SKM-1 treated with dmso at 0.1 percent for 144 hours (cell line): ENCODE results near the gene METTL26.
"Not testable (repeated sequence)": the region's sequence is repeated elsewhere in the genome, so short reads cannot be mapped to it uniquely, and the experiment has no call there.

Experiments used
- DNase-seq: peaks from one replicate; lab custom pipeline; 2025; ENCODE audit not compliant: unreplicated experiment; lab: John Stamatoyannopoulos, UW

Gene METTL26

DNA sequence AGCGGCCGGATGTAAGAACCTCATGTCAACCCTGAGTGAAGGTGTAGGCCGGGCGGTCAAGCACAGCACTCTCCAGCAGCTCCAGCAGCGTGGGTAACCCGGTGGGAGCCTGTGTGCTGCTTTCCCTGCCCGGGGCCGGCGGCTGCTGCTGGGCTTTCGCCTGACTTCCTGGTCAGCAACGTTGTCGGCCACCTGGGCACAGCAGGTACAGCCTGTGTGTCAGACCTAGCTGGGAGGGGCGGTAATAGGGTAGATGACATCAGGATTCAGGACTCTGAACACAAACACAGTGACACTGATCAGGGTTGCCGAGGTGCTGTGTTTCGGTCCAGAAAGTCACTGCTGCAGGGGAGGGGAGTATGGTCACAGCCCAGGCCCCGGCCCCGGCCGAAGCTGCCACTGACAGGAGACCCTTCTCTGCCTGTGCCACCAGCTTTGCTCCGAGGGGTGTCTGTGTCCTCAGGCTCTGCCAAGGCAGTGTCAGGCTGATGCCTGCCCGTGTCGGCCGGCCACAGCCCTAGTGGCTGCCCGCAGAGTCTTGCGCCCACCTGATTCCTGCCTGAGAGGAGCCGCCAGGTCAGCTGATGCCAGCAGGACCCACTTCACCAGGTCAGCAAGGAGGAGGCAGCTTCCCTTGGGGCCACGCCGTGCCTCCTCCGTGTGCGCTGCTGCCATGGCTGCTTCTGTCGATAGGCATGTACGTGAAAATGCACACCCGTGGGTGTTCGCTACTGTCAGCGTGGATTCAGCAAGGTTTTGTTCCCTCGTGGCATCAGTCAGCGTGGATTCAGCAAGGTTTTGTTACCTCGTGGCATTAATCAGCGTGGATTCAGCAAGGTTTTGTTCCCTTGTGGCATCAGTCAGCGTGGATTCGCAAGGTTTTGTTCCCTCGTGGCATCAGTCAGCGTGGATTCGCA is 37.0 kb downstream of the METTL26 start:
- DNase-seq: no peak

DNA sequence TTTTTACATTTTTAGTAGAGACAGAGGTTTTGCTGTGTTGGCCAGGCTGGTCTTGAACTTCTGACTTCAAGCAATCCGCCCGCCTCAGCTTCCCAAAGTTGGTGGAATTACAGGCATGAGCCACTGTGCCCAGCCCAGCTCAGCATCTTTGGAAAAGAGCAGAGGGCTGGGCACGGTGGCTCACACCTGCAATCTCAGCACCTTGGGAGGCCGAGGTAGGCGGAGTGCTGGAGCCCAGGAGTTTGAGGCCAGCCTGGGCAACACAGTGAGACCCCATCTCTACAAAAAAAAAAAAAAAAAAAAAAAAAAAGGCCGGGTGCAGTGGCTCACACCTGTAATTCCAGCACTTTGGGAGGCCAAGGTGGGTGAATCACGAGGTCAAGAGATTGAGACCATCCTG is 38.5 kb downstream of the METTL26 start:
- not testable (repeated sequence) for DNase-seq

DNA sequence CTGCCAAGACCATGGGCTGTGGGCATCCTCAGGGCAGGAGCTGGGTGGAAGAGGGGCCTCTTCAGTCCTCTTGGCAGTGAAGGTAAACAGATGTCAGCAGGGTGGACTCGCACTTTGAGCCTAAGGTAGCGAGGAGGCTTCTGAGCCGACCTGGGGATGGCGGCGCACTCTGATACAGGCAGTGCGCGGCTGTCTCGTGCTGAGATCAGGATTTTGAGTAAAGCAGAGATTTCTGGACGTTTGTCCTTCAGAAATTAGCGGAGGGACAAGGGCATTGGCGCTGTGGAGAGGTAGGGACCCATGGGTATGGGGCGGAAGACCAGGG is 39.4 kb downstream of the METTL26 start:
- DNase-seq: no peak

DNA sequence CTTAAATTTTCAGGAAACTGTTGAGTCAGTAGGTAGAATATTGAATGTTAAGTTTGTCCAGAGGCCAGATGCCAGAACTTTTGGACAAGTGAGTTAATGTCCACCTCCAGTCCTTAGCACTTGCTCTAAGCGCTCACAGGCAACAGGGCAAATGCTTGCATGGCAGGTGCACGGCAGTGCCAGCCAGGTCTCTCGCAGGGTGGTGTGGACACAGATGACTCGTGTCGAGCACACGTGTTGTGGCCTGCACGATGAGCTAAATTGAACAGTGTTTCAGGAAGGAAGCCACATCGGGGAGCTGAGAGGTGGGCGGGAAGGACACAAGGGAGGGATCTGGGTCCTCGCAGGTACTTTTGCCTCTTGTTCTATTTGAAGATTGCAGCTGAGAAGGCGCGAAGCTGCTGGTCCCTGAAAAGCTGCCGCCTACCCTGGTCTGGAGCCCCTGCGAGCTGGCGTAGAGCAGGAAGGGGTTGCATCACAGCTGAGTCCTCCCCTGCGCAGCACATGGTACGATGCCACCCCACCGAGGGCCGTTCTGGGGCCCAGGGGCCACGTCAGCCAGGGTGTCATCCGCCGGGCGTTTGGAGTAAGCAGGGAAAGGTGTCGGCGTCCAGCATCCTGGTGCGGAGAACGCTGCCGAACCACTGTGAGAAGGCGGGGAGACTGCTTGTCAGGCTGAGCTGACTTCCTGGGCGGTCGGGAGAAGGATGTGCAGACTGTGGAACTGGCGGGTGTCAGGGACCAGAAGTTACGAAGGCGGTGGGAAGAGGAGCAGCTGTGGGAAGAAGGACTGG is 40.0 kb downstream of the METTL26 start:
- no peak for DNase-seq

DNA sequence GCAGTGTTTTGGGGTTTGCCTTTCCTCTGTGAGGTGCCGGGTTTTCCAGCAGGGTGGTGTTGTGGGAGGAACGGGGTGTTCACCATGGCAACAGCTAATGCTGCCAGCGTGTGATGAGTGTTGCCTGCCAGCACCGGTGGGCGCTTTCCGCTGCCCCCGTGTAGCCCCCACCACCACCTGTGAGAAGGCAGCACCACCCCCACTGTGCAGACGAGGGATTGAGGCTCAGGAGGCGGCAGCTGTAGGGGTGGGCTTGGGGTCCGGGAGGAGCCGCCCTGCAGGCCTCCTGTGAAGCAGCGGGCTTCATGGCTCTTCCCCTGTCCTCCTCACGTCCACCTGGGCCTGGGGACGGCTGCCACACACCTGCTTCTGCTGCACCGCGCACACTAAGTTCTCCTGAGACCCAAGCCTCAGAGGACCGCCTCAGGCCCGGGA is 41.0 kb downstream of the METTL26 start:
- no peak for DNase-seq

- no peak for DNase-seq
Observed at GRCh38 chr16:593807-594206, 42.3 kb downstream of the METTL26 start.

DNA sequence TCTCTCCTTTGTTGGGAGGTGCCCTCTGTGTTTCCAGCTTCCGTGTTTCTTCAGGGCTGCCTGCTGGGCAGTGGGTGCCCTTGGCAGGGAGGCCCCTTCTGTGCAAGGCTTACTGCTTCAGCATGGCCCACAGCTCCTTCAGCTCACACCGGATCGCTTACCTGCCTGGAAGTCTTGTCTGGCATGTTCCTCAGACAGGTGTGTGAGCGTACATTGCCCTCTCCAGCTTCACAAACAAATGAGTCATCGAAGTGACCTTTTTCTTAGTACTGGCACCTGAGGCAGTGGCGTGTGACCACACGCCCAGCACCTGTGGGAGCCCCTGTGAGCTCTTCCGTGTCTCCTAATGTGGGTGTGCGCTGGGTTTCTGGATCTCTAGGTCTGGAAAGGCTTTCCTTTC is 42.7 kb downstream of the METTL26 start:
- no peak for DNase-seq

- peak; percentile 93 for DNase-seq
Observed at GRCh38 chr16:592518-593306, 43.4 kb downstream of the METTL26 start.

DNA sequence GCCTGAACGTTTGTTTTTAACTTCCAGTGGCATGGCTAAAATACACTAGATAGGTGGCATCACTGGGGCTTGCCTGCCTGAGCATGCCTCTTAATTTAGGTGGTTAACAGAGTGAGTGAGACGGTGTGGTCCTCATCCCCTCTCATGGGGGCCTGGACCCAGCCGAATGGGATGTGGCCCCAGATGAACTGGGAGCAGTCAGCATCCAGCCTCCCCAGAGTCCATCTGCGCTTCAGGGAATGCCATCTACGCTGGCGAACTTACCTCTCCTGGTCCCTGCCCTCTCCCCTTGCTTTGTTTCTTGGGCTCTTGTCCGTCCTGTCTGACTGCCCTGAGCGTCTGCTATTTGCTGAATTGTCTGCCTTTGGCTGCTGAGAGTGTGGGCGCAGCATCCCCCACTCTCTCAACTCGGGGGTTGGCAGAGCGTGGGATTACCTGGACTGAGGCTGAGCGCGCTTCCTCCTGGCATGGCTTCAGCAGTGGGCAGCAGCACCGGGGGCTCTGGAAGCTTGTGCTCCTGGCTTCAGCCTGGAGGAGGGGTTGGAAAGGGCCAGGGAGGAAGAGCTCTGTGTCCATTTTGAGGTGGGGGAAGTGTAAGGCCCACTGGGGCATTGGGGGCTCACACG is 44.1 kb downstream of the METTL26 start:
- no peak for DNase-seq

GRCh38 chr16:591231-591630 is 44.9 kb downstream of the METTL26 start:
- no peak for DNase-seq

DNA sequence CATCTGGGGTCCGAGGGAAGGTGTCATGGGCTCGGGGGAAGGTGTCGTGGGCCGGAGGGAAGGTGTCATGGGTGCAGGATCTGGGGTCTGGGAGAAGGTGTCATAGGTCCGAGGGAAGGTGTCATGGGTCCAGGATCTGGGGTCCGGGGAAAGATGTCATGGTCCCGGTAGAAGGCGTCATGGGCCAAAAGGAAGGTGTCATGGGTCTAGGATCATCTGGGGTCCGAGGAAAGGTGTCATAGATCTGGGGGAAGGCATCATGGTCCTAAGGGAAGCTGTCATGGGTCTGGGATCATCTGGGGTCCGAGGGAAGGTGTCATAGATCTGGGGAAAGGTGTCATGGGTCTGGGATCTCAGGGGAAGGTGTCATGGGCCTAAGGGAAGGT is 45.3 kb downstream of the METTL26 start:
- DNase-seq: no peak

DNA sequence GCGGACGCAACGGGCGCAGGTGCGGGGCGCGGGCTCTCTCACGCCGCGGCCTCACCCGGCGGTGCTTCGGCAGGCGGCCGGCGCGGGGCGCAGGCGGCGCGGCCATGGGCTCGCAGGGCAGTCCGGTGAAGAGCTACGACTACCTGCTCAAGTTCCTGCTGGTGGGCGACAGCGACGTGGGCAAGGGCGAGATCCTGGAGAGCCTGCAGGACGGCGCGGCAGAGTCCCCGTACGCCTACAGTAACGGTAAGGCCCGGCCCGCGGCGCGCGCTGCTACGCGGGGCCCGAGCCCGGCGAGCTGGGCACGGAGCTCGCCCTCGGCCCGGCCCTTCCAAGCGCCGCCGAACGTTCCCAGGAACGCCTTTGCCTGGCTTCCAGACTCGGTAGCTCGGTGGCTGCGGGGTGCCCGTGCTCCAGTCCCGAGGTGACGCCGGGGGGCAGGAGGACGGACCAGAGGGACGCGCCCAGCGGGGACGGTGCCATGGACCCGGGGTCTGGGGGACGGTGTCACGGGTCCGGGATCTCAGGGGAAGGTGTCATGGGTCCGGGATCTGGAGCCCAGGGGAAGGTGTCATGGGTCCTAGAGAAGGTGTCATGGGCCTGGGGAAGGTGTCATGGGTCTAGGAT is 45.8 kb downstream of the METTL26 start:
- no peak for DNase-seq

- peak; percentile 98 for DNase-seq
Observed at GRCh38 chr16:589658-590187, 46.4 kb downstream of the METTL26 start, which contains the start of gene RAB40C. Gene RAB40C, plus strand, starts transcription at chr16:590066. Its CDS starts 226 bp downstream, at chr16:590292.

GRCh38 chr16:588889-589657 is 47.0 kb downstream of the METTL26 start:
- peak; percentile 86 for DNase-seq

DNA sequence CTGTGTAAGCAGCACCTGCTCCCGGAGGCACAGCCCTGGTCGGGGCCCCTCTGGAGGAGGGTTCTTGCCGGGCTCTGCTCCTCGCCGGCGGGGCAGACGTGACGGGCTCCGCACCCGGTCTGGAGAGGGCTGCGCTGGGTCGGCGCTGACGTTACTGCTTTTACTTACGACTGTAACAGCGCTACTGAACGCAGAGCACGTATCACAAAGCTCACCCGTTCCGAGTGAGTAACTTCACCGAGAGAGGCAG is 47.5 kb downstream of the METTL26 start:
- no peak for DNase-seq

DNA sequence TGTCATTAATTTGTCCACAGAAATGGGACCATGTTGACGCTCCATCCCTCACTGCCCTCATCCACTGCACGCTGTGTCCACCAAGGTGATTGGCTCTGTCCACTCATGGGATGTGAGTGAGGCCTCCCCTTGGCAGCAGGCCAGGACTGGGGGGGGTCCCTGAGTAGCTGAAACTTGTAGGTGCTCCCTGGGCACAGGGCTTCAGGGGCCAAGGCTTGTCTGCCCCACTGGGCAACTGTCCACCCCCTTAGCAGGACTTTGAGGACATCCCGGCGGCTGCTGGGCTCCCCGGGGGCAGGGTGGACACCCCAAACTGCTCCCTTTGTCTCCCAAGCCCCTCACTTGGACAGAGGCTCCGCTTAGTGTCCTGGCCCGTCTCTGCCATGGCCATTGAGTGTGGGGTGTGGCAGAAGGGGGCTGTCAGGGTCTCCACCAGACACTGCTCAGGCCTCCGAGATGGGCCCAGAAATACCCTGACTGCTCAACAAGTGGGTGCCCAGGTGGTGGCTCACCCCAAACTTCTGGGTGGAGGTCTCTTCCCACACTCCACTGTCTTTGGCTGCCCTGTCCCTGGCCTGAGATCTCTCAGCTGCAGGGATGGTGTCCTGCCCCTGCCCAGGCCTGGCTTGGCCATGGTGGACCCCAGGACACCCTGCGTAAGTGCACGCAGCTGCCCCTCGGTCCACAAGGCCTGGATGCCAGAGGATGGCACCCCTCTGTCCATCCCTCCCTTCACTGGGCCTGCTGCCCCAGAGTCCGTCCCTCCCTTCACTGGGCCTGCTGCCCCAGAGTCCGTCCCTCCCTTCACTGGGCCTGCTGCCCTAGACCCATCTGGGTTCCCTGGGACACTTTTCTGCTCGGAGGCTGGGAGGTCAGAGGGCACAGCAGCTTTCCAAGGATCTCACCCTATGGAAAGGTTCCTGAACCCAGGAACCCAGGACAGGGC is 49.2 kb downstream of the METTL26 start:
- no peak for DNase-seq

DNA sequence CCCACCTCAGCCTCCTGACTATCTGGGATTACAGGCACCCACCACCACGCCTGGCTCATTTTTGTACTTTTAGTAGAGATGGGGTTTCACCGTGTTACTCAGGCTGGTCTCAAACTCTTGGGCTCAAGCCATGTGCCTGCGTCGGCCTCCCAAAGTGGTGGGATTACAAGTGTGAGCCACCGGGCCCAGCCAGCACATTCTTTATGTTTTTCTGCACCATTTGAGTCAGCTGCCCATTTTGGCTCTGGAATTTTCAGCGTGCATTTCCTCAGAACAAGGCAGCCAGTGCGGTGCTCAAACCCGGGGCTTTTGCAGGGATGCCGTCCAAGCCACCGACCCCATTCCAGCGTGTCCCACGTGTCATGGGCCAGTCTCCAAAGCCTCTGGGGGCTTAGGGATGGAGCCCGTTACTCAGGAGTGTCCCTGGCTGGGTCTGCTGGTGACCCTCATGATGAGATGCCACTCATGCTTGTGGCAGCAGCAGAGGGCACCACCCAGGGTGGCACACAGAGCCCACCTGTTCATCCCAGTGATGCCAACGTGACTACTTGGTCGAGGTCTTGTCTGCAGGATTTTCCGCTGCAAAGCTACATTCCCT is 50.0 kb downstream of the METTL26 start:
- no peak for DNase-seq

- DNase-seq: no peak
Observed at GRCh38 chr16:585351-585750, 50.8 kb downstream of the METTL26 start.
